ENCODE measurements around the gene SLC39A8.

Gene SLC39A8

DNA sequence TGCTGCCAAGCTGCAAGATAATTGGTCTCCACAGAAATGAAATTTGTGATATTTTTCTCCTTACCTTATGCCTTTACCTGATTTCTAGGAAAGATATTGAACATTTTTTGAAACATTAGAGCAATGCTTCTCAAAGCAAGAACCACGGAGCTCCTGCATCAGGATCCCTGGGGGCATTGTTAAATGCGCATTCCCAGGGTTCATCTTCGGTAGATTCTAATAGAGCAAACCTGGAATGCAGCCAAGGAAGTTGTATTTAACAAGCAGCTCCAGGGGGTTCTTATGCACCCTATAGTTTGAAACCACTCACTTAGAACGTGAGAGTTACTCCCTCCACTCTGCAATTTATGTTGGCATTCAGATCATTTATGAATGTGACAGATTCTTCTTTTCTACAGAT is 126.2 kb downstream of the SLC39A8 start:
- DNase-seq: no peak

DNA sequence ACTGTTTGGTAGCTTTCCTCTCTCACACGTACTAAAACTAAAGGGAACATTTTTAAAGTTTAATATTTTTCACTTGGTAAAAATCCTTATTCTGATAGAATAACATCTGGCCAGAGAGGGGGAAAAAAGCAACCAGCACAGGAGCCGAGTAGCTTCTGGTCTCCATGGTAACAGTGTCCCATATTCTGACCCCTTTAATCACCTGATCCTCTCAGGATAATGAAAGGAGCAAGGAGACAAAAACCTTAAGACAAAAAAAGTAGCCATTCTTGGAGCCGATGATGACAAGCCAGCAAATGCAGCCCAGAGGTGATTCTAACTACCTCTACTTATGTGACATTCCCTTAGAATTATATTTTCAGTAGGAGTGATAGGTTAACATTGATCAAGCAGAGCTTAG is 126.6 kb downstream of the SLC39A8 start:
- no peak for DNase-seq

DNA sequence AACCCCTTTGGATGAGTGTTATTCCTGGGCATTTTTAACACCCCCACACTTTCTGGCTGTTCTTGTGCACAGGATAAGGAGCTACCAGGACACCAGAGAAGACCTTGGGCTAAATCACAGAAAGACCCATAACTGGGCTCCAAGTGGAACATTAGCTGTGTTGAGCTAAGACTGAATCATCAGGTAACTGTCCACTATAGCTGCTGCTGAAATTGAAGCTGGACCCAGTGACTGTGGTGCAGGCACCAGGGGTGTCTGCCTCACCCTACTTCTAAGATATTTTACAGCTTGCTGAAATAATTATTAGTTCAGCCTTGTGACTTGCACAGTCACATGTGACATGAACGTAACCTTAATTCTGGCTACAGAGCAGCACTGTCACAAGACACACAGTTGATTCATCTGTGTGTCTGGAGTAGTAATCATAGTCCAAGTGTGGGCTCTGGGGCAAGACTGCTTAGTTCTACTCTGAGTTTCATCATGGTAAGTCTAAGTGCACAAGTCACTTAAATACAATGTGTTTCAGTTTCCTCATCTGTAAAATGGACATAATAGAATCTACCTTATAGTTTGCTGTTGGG is 127.4 kb downstream of the SLC39A8 start:
- no peak for DNase-seq

DNA sequence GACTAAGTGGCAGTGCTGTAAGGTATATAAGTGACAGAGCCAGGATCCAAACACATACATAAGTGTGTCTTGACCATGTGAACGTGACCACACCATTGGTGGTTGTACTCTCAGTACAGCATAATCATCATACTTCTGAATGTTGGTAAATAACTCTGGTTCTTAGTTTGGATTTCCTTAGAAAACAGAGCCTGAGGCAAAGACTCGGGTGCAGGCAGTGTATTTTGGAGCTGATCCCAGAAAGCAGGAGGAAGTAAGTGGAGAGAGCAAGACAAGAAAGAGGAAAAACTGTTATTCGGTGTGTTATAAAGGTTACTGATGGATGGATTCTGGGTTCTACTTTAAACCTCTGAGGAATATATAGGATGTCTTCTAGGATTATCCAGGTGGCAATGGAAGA is 127.9 kb downstream of the SLC39A8 start:
- DNase-seq: no peak

DNA sequence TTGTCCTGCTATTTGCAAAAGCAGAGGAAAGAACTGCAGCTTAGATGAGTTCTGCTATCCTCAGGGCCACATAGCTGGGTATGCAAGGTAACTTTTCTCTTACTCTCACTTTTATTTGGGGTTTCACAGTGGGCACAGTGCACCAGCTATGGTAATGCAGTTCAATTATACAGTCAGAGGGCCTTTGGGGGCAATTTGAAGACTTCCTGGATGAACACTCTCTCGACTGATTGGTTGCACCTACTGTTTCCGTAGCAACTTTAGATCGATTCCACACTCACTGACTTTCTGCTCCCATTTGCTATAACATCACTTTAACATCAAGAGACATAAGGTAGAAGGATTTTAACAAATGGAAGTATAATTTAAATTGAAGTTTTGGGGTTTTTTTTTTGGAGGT is 128.6 kb downstream of the SLC39A8 start:
- DNase-seq: no peak

DNA sequence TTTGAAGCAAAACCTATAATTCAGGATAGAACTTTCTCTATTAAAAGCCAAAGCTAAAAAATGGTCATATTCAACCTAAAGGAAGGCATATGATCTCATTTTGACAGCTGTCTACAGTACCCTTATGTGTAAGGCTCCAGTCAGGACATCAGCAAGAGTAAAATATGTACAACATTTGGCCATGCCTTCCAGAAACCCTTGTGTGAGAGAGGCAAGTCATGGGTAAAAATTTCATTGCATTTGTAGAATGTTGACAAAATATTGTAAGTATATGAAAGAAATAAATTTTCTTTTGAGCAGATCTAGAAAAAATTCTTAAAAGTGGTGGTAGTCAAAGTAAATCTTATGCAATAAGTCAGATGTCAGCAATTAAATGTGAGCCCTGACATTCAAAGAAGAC is 132.3 kb downstream of the SLC39A8 start:
- no peak for DNase-seq
